SK-N-SH treated with all-trans-retinoic acid at 6 μM for 48 hours (cell line): ENCODE measurements around the gene CGN.

Experiments
- ARNTL ChIP-seq: fragments of 450-650 bp; formaldehyde crosslinking; IDR thresholded peaks from 2 replicates; pipeline ENCODE4 v1.5.0; 2020; ENCODE audit warnings: low read depth, mild to moderate bottlenecking, moderate library complexity, borderline replicate concordance
- CREB5 ChIP-seq: fragments of 250-450 bp; sonication (Bioruptor Pico); IDR thresholded peaks from 2 replicates; pipeline ENCODE4 v1.5.1; 2020; ENCODE audit warnings: low read depth, mild to moderate bottlenecking, moderate library complexity
- CSDC2 ChIP-seq: fragments of 250-450 bp; sonication (Bioruptor Pico); IDR thresholded peaks from 2 replicates; pipeline ENCODE4 v1.5.0; 2020; ENCODE audit warnings: mild to moderate bottlenecking, moderate library complexity
- GLIS3 ChIP-seq: fragments of 250-450 bp; sonication (Bioruptor Pico); IDR thresholded peaks from 2 replicates; pipeline ENCODE4 v1.5.0; 2020; ENCODE audit warnings: mild to moderate bottlenecking, moderate library complexity
- PATZ1 ChIP-seq: fragments of 250-450 bp; sonication (Bioruptor Pico); IDR thresholded peaks from 2 replicates; pipeline ENCODE4 v1.8.0; 2020; ENCODE audit warnings: mild to moderate bottlenecking, moderate library complexity, borderline replicate concordance
- SNAI2 ChIP-seq: fragments of 250-450 bp; sonication (Bioruptor Pico); IDR thresholded peaks from 2 replicates; pipeline ENCODE4 v1.5.0; 2020; ENCODE audit warnings: mild to moderate bottlenecking, moderate library complexity
- ZFP3 ChIP-seq: fragments of 250-450 bp; sonication (Bioruptor Pico); IDR thresholded peaks from 2 replicates; pipeline ENCODE4 v1.5.0; 2020; ENCODE audit warnings: mild to moderate bottlenecking, moderate library complexity
- ZFP30 ChIP-seq: fragments of 450-650 bp; formaldehyde crosslinking; IDR thresholded peaks from 2 replicates; pipeline ENCODE4 v1.5.0; 2022; ENCODE audit warnings: mild to moderate bottlenecking, moderate library complexity
- ZNF565 ChIP-seq: fragments of 450-650 bp; formaldehyde crosslinking; conservative IDR thresholded peaks from 2 replicates; pipeline ENCODE4 v1.5.0; 2020; ENCODE audit warnings: low read depth, mild to moderate bottlenecking, moderate library complexity
- ZNF70 ChIP-seq: fragments of 450-650 bp; formaldehyde crosslinking; IDR thresholded peaks from 2 replicates; pipeline ENCODE4 v1.5.0; 2020; ENCODE audit warnings: mild to moderate bottlenecking, moderate library complexity

DNA sequence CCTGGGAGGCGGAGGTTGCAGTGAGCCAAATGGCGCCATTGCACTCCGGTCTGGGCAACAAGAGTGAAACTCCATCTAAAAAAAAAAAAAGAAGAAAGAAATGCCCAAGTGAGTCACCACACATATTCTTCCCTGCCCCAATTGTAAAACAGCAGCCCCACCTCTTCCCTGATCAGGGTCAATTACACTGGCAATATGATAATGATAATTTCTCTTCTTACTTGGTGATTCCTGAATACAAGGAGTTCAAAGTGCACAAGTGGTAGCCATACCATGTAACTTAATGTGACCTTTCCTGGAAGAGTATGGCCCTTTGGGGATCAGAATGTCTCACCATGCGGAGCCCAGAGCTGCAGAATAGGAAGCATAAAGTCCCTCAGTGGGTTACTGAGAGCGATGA, 11.8 kb upstream of the CGN start:
- no peak for TF ChIP-seq SNAI2 (CRISPR knock-in tag)
- TF ChIP-seq CREB5 = no peak
- no peak for TF ChIP-seq ZNF70 (CRISPR knock-in tag)
- no peak for TF ChIP-seq ZFP3
- no peak for TF ChIP-seq ZFP30 (CRISPR knock-in tag)
- TF ChIP-seq GLIS3 (CRISPR knock-in tag) = no peak
- no peak for TF ChIP-seq CSDC2 (CRISPR knock-in tag)
- no peak for TF ChIP-seq PATZ1 (CRISPR knock-in tag)
- no peak for TF ChIP-seq ARNTL (CRISPR knock-in tag)
- no peak for TF ChIP-seq ZNF565 (CRISPR knock-in tag)
